Activated CD4-positive, alpha-beta T cell treated with anti-CD3 and anti-CD28 coated beads, Interleukin-2, amount 10 ng/mL, durations not matched to agents 24 days and 14 days (primary cell): ENCODE measurements around the gene OVCA2. TPM values are rescaled to one million over a fixed set of nuclear protein-coding genes. Genes with fewer than 3 reads are reported as not detected.
"Not testable (repeated sequence)": the region's sequence is repeated elsewhere in the genome, so short reads cannot be mapped to it uniquely, and the experiment has no call there.

Source experiments
- DNase-seq: peaks from one replicate; pipeline ENCODE4 v3.0.0; 2022
- H3K27ac Mint-ChIP-seq: one replicate; pipeline ENCODE4 v1.8.0; 2022; ENCODE audit warnings: mild to moderate bottlenecking, mixed read lengths
- H3K27me3 Mint-ChIP-seq: one replicate; pipeline ENCODE4 v1.8.0; 2022; ENCODE audit warnings: mixed read lengths
- H3K36me3 Mint-ChIP-seq: one replicate; pipeline ENCODE4 v1.8.0; 2022; ENCODE audit warnings: low read depth, mild to moderate bottlenecking, mixed read lengths
- H3K4me1 Mint-ChIP-seq: one replicate; pipeline ENCODE4 v1.8.0; 2021; ENCODE audit warnings: mixed read lengths
- H3K4me3 Mint-ChIP-seq: one replicate; pipeline ENCODE4 v1.8.0; 2022; ENCODE audit warnings: mild to moderate bottlenecking, moderate library complexity, mixed read lengths
- H3K9me3 Mint-ChIP-seq: one replicate; pipeline ENCODE4 v1.8.0; 2021; ENCODE audit warnings: mixed read lengths
- intact Hi-C: fragments of 100-400 bp; cut with micrococcal nuclease; formaldehyde crosslinking; loops from one replicate; pipeline ENCODE4 v1.15.1; 2023
- total RNA-seq: library from RNA; stranded (reverse); gene quantifications from 2 replicates; pipeline ENCODE4 v1.2.3, GENCODE V29; 2022

OVCA2 gene
- total RNA-seq, 1 donor from 2014 or later, result 36.5 TPM

- Mint-ChIP-seq H3K4me1 (no peaks in the 10 kb centered on the region), H3K36me3 (no peaks in the 10 kb centered on the region), H3K9me3 (no peaks in the 10 kb centered on the region), H3K27me3 (peaks cover 11% of the 10 kb centered on the region), H3K27ac (no peak overlapping the region), H3K4me3 (no peak overlapping the region)
- DNase-seq, result no peak
- intact Hi-C loops, result no loop called here
Measured at GRCh38 chr17:2008332-2009126, 33.3 kb upstream of the OVCA2 start.

DNA sequence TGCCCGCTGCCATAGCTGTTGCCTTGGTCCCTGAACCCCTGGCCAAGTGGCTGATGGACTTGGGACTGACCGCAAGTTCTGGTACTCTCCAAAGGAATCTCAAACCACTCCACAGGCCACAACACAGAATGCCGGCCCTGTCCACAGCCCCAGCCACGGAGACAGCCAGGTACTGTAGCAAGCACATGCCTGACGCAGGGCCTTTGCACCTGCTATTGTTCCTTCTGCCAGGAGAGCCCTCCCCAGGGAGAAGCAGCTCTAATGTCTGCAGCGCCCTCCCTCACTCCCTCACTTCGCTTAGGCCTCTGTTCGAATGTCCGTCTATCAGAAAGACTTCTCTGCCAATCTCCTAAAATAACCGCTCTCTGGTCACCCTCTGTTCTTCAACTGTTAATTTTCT lies 32.1 kb upstream of the OVCA2 start:
- Mint-ChIP-seq H3K36me3 (no peaks in the 10 kb centered on the region), H3K27ac (no peak overlapping the region), H3K4me3 (no peak overlapping the region), H3K4me1 (no peaks in the 10 kb centered on the region), H3K27me3 (peaks cover 11% of the 10 kb centered on the region), H3K9me3 (no peaks in the 10 kb centered on the region)
- no peak for DNase-seq
- intact Hi-C loops, result no loop called here

DNA sequence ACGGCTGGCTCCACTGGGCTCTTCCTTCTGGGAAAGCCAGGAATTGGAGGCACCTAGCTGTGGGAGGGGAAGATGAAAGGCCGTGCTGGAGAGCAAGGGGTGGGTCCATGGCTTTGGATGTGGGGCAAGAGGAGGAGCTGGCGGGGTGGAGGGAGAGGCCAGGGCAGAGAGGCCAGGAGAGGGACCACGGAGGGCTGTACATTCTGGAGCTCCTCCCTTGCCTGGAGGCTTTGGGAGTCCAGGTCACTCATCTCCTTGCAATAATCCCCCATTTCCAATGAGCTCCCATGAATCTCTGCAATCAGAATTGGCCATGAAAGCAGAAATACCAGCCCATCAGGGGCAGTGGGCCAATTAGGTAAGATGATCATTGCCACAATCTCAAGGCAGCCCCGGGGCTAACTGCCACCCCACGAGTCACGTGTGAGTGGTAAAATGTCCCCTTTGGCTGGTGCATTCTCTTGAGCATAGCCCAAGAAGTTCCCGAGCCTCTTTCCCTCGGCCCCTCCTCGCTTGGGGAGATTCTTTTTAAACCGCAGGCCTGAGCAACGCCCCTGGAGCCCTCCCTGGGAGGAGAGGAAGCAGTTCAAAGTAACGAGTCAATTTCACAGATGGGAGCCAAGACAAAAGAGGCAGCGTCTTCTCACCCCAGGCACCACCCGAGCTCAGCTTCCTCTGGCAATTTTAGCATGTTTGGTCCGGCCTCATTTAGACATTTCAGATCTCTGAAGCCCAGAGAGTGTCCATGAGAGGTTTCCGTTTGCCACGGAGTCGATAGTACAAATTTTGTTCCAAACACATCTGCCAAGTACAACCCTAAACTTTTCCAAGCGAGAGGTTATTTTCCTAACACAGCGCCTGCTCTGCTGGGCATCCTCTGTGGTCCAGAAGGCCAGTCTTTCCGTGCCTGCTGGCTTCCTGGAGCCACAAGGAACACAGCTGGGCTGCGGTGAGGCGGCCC lies 30.1 kb upstream of the OVCA2 start:
- H3K9me3 Mint-ChIP-seq, result no peaks in the 10 kb centered on the region
- H3K27ac Mint-ChIP-seq, result no peak overlapping the region
- intact Hi-C loops, result no loop called here
- no peak for DNase-seq
- no peaks in the 10 kb centered on the region for H3K36me3 Mint-ChIP-seq
- no peaks in the 10 kb centered on the region for H3K4me1 Mint-ChIP-seq
- H3K27me3 Mint-ChIP-seq, result peaks cover 11% of the 10 kb centered on the region
- H3K4me3 Mint-ChIP-seq, result no peak overlapping the region

- Mint-ChIP-seq H3K9me3 (no peaks in the 10 kb centered on the region), H3K27ac (no peak overlapping the region), H3K4me3 (no peak overlapping the region), H3K4me1 (no peaks in the 10 kb centered on the region), H3K36me3 (no peaks in the 10 kb centered on the region), H3K27me3 (peaks cover 11% of the 10 kb centered on the region)
- intact Hi-C loops, result no loop called here
- no peak for DNase-seq
Measured at GRCh38 chr17:2012499-2012898, 29.3 kb upstream of the OVCA2 start.

DNA sequence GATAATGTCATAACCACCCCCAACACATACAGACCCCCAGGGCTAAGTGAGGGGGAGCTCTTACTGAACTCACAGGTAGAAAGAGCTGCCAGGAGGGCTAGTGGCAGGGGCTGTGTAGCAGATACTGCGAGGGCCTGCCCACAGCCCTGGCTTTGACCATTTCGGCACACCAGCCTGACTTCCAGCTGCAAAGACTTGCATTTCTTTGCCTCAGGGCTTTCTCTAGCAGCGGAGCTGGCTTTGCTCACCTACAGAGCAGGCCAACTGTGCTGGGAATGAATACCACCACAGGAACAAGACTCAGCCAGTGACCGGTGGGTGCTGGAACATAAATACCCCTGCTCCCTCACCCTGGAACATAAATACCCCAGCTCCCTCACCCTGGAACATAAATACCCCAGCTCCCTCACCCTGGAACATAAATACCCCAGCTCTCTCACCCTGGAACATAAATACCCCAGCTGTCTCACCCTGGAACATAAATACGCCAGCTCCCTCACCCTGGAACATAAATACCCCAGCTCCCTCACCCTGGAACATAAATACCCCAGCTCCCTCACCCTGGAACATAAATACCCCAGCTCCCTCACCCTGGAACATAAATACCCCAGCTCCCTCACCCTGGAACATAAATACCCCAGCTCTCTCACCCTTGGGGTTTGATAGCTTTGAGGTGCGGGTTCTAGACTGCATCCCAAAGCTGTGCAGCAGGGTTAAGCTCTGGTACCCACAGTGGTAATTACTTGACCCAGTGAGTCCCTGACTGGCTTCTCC lies 28.4 kb upstream of the OVCA2 start:
- H3K9me3 Mint-ChIP-seq, H3K27ac Mint-ChIP-seq, intact Hi-C loops, H3K4me3 Mint-ChIP-seq, H3K36me3 Mint-ChIP-seq, H3K4me1 Mint-ChIP-seq, DNase-seq: not testable (repeated sequence)
- peaks cover 12% of the 10 kb centered on the region for H3K27me3 Mint-ChIP-seq

DNA sequence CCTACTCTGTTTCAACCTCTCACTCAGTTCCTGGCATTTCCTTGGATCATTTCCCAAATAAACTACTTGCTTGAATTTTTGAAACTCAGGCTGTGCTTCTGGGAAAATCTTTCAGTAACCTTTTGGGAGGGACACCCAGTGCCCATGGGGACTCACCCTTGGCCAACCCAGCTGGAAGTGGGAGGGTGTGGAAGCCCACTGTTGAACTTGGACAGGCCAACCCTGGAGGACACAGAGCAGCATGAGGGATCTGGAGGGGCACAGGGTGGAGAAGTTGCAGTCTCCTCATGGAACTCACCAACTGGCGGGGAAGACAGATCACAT lies 27.9 kb upstream of the OVCA2 start:
- no peak overlapping the region for H3K4me3 Mint-ChIP-seq
- intact Hi-C loops, result no loop called here

DNA sequence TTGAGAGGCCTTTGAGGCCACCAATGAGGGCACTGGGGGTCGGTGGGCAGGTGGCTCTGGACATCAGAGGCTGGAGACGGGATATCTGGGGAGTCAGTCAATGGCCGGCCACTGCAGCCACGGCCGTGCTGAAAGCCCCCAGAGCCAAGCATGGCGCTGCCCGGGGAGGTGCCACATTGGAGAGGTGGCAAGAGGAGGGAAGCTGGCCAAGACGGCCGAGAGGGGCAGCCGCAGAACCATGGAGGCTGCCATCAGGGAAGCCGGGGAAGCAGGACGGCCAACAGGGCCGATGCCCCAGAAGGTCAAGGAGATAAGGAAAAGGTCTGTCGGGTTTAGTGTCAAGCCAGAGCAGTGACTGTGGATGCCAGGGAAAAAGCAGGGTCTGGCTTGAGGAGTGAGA lies 26.5 kb upstream of the OVCA2 start:
- no peak for DNase-seq
- no peaks in the 10 kb centered on the region for H3K9me3 Mint-ChIP-seq
- H3K36me3 Mint-ChIP-seq, result no peaks in the 10 kb centered on the region
- no peaks in the 10 kb centered on the region for H3K4me1 Mint-ChIP-seq
- H3K27ac Mint-ChIP-seq, result no peak overlapping the region
- intact Hi-C loops, result no loop called here
- H3K27me3 Mint-ChIP-seq, result peaks cover 24% of the 10 kb centered on the region
- H3K4me3 Mint-ChIP-seq, result no peak overlapping the region

More for the DNA sequence above, 27.9 kb upstream of the OVCA2 start:
- Mint-ChIP-seq H3K27me3 (peaks cover 12% of the 10 kb centered on the region), H3K9me3 (no peaks in the 10 kb centered on the region), H3K4me1 (no peaks in the 10 kb centered on the region), H3K27ac (no peak overlapping the region), H3K36me3 (no peaks in the 10 kb centered on the region)
- DNase-seq, result no peak

GRCh38 chr17:2016494-2016893 lies 25.3 kb upstream of the OVCA2 start:
- no peaks in the 10 kb centered on the region for H3K9me3 Mint-ChIP-seq
- intact Hi-C loops, result no loop called here
- H3K4me3 Mint-ChIP-seq, result no peak overlapping the region
- H3K27ac Mint-ChIP-seq, result no peak overlapping the region
- H3K4me1 Mint-ChIP-seq, result peaks cover 3% of the 10 kb centered on the region
- no peaks in the 10 kb centered on the region for H3K36me3 Mint-ChIP-seq
- no peak for DNase-seq
- peaks cover 32% of the 10 kb centered on the region for H3K27me3 Mint-ChIP-seq

GRCh38 chr17:2017274-2017941 lies 24.4 kb upstream of the OVCA2 start:
- no peaks in the 10 kb centered on the region for H3K36me3 Mint-ChIP-seq
- intact Hi-C loops, result no loop called here
- H3K4me3 Mint-ChIP-seq, result no peak overlapping the region
- H3K4me1 Mint-ChIP-seq, result peaks cover 3% of the 10 kb centered on the region
- peaks cover 28% of the 10 kb centered on the region for H3K27me3 Mint-ChIP-seq
- no peaks in the 10 kb centered on the region for H3K9me3 Mint-ChIP-seq
- no peak overlapping the region for H3K27ac Mint-ChIP-seq
- DNase-seq, result no peak

DNA sequence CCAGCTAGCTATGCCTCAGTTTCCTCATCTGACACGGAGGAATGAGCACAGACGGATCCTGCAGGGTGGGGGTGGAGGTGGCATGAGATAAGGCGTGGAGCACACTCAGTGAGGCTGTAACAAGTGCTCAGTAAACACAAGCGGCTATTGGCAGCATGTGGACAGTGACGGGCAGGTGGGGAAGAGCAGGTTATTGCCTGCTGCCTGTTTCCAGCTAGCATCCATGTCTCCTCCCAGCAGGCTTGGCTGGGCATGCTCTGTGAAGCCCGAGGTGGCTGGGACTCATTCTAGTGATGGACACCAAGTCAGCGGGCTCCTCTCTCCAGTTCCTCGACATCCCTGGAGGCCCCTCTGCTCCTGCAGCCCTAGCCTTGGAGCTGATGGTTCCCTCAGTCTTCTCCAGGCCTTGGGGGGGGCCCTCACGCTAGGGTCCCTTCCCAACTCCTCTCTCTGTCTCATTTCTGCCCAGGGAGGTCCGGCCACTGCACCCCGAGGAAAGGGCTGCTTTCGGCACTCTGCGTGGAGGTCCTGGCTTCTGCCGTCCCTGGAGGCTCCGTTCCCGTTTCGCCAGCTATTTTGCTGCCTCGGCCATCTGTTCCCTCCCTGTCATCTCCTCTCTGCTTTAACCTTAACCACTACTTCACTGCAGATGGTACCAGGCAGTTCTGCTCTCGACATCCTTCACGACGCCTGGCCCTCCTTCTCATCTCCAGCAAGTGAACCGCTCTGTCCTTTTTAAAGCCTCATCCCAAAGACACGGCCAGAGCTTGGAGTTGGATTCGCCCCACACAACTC lies 22.9 kb upstream of the OVCA2 start:
- intact Hi-C loops, result no loop called here
- Mint-ChIP-seq H3K9me3 (no peaks in the 10 kb centered on the region), H3K4me1 (peaks cover 5% of the 10 kb centered on the region), H3K27me3 (peaks cover 38% of the 10 kb centered on the region), H3K4me3 (no peak overlapping the region), H3K27ac (no peak overlapping the region), H3K36me3 (no peaks in the 10 kb centered on the region)
- no peak for DNase-seq

DNA sequence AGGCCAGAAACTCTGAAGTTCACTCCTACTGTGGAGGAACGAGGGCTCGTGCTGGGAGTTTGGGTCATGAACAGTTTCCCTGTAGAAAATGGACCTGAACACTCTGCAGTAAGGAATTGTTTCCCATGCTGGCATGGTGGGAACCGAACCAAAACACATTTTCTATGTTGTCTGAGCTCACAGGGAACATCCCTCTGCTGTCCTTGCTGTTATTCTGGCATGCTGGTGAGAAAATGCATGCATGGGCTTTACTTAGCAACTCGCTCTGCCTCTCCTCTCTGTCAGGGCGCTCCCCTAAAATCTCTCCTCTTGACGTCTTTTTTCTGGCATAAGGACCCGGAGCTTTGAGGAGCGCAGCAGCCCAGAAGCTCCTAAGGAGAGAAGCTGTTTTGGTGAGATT lies 22.1 kb upstream of the OVCA2 start:
- Mint-ChIP-seq H3K27me3 (peaks cover 38% of the 10 kb centered on the region), H3K4me3 (no peak overlapping the region), H3K36me3 (no peaks in the 10 kb centered on the region), H3K27ac (no peak overlapping the region), H3K4me1 (peaks cover 7% of the 10 kb centered on the region), H3K9me3 (no peaks in the 10 kb centered on the region)
- DNase-seq, result no peak
- intact Hi-C loops, result no loop called here

DNA sequence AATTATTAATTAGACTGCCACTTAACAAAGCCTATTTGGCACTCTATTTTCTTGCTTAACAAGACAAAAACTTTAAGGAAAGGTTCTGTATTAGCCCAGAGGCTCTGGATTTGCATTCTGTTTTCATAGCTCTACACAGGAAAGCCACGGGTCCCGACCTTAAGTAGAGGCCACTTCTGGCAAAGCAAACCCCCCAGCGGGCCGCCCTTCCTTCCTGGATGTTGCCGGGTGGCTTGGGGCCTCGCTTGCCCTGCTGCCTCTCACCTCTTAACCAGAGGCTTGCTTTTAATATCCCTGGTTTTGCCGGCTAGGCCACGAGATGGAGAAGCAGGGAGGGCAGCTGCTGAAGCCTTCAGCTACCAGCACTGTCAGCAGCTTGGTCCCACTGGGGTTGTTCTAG lies 21.1 kb upstream of the OVCA2 start:
- peaks cover 8% of the 10 kb centered on the region for H3K4me1 Mint-ChIP-seq
- intact Hi-C loops, result no loop called here
- H3K27me3 Mint-ChIP-seq, result peaks cover 41% of the 10 kb centered on the region
- no peaks in the 10 kb centered on the region for H3K9me3 Mint-ChIP-seq
- no peak overlapping the region for H3K4me3 Mint-ChIP-seq
- H3K36me3 Mint-ChIP-seq, result no peaks in the 10 kb centered on the region
- no peak for DNase-seq
- H3K27ac Mint-ChIP-seq, result no peak overlapping the region
